Measurements from ENCODE around the gene SP140L. TPM values are rescaled to one million over a fixed set of nuclear protein-coding genes. Genes with fewer than 3 reads are reported as not detected.
"Not testable (repeated sequence)": the region's sequence is repeated elsewhere in the genome, so short reads cannot be mapped to it uniquely, and the experiment has no call there.

The SP140L gene
- polyA plus RNA-seq, 1 experiment: 13.4 TPM

DNA sequence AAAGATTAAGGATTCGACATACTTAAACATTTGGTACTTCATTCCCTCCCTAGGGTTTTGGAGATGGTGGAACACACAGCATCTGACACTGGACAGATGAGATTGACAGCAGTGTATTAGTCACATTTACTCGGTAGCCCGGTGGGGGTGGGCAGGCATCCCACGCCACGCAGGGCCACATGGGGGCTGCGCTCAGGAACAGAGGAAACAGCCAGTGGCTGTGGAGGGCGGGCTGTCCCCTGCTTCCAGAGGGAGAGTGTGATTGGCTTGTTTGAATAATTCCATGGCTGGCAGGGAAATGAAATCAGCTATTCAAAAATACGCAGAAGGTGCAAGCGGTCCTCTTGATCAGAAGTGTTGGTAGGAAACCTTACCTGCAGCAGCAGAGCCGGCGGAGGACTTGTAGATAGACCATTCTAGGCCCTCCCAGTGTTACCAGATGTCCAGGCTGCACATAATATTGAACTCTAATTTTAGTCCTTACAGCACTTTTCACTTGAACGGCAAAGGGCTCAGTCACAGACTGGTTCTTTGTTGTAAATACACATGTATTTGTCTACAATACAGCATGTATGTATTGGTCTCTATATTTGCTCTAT is 18.5 kb upstream of the SP140L start:
- Histone ChIP-seq H3K27ac (ENCODE audit: low read depth, low read length) (no peak overlapping the region), H3K27me3 (ENCODE audit: control insufficient read depth, insufficient read depth, low read length) (no peaks in the 10 kb centered on the region), H3K4me3 (ENCODE audit: low read depth, low read length) (no peak overlapping the region), H3K9me3 (ENCODE audit: control insufficient read depth, insufficient read depth, low read length) (peaks cover 15% of the 10 kb centered on the region; the same call in 1 of the 2 replicates)
- CTCF ChIA-PET: no interaction called here
- POLR2A ChIA-PET: no interaction called here
- TF ChIP-seq, protein P1, sequence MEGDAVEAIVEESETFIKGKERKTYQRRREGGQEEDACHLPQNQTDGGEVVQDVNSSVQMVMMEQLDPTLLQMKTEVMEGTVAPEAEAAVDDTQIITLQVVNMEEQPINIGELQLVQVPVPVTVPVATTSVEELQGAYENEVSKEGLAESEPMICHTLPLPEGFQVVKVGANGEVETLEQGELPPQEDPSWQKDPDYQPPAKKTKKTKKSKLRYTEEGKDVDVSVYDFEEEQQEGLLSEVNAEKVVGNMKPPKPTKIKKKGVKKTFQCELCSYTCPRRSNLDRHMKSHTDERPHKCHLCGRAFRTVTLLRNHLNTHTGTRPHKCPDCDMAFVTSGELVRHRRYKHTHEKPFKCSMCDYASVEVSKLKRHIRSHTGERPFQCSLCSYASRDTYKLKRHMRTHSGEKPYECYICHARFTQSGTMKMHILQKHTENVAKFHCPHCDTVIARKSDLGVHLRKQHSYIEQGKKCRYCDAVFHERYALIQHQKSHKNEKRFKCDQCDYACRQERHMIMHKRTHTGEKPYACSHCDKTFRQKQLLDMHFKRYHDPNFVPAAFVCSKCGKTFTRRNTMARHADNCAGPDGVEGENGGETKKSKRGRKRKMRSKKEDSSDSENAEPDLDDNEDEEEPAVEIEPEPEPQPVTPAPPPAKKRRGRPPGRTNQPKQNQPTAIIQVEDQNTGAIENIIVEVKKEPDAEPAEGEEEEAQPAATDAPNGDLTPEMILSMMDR (IDR thresholded peaks at IDR 0.05; ENCODE audit: low read depth, low read length): no peak
- DNase-seq (ENCODE audit: low read depth, low spot score): no peak

DNA sequence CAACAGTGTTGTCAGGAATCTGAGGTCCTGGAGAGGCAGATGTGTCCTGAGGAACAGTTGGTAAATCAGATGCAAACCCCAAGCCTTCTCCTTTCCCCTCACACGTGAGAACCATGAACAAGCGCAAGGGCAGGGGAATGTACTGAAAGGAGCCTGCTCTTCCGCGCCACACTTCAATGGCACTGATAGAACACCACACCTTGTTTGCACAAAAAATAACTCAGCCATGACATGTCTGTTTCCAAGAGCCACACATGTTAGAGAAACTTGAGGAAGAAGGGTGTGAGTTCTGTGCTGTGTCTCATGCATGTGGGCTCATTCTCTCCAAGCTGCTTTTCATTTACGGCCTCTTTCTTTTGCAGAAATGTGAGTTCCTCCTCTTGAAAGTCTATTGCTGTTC is 16.2 kb upstream of the SP140L start:
- H3K27ac ChIP-seq (ENCODE audit: low read depth, low read length); H3K27me3 ChIP-seq (ENCODE audit: control insufficient read depth, insufficient read depth, low read length); H3K9me3 ChIP-seq (ENCODE audit: control insufficient read depth, insufficient read depth, low read length); H3K4me3 ChIP-seq (ENCODE audit: low read depth, low read length); POLR2A ChIA-PET; DNase-seq (ENCODE audit: low read depth, low spot score); CTCF ChIA-PET: not testable (repeated sequence)

DNA sequence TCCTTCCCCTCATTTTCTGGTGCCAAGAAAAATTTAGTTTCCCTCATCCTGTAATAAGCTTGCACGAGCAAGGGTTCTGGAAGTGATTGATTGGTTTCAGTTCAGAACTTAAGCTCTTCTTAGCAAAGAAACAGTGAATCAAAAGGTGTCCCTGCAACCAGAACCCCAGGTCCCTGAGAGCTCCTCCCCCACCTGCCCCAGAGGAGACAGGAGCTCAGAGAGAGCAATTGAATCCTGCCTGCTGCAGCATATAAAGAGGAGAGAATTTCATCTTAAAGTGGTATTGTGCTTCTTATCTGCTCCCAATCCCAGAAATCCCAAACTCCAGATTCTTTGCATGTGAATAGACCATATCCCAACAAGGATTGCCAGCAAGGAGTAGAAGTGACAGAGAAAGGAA is 15.4 kb upstream of the SP140L start:
- H3K4me3 ChIP-seq (ENCODE audit: low read depth, low read length); POLR2A ChIA-PET; H3K9me3 ChIP-seq (ENCODE audit: control insufficient read depth, insufficient read depth, low read length); DNase-seq (ENCODE audit: low read depth, low spot score); H3K27me3 ChIP-seq (ENCODE audit: control insufficient read depth, insufficient read depth, low read length); CTCF ChIA-PET; H3K27ac ChIP-seq (ENCODE audit: low read depth, low read length): not testable (repeated sequence)

DNA sequence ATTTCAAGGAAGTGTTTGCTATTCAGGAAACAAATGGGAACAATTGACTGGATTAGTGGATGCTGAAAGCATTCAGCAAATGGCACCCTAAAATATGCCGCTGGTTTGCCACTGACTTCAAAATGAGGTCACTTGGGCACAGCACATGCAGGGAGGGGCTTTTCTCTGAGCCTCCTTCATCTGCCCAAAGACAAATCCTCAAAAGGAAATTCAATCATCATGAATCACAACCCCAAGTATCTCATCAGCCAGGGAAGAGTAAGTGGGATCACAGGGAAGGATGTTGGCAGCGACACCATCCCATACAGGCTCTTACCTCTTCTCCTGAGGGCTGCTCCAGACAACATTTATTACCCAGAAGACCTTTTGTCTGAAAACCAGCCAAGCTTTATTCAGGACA is 14.4 kb upstream of the SP140L start:
- H3K4me3 ChIP-seq (ENCODE audit: low read depth, low read length): no peak overlapping the region
- CTCF ChIA-PET: no interaction called here

DNA sequence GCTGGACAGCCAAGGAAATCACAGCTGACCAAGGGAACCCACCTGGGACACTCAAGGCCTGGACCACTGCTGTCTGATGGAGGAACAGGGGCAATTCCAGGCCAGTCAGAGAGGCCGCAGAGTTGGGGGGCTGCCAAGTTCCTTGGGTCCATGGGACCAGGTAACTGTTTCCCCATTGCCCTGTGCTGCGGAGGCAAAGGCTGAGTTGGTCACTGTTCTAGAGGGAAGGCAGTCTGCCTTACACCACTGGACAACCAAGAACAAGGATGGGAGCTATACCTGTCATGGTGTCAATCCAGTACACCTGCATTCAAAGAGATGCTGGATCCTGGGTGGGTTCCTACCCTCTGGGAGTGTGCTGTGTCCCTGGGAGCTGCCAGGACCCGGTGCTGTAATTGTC is 9.6 kb upstream of the SP140L start:
- no peak for DNase-seq (ENCODE audit: low read depth, low spot score)
- CTCF ChIA-PET: no interaction called here
- POLR2A ChIA-PET: no interaction called here
- H3K9me3 ChIP-seq (ENCODE audit: control insufficient read depth, insufficient read depth, low read length): peaks cover 3% of the 10 kb centered on the region
- TF ChIP-seq, protein P1 (IDR thresholded peaks at IDR 0.05; ENCODE audit: low read depth, low read length): no peak
- H3K27me3 ChIP-seq (ENCODE audit: control insufficient read depth, insufficient read depth, low read length): no peaks in the 10 kb centered on the region
- H3K4me3 ChIP-seq (ENCODE audit: low read depth, low read length): no peak overlapping the region
- no peak overlapping the region for H3K27ac ChIP-seq (ENCODE audit: low read depth, low read length)

More for the DNA sequence above, 14.4 kb upstream of the SP140L start:
- Histone ChIP-seq H3K27ac (ENCODE audit: low read depth, low read length) (no peak overlapping the region), H3K9me3 (ENCODE audit: control insufficient read depth, insufficient read depth, low read length) (no peaks in the 10 kb centered on the region; the same call in 1 of the 2 replicates), H3K27me3 (ENCODE audit: control insufficient read depth, insufficient read depth, low read length) (no peaks in the 10 kb centered on the region)
- no peak for DNase-seq (ENCODE audit: low read depth, low spot score)
- POLR2A ChIA-PET: no interaction called here
- TF ChIP-seq, protein P1 (IDR thresholded peaks at IDR 0.05; ENCODE audit: low read depth, low read length): no peak

DNA sequence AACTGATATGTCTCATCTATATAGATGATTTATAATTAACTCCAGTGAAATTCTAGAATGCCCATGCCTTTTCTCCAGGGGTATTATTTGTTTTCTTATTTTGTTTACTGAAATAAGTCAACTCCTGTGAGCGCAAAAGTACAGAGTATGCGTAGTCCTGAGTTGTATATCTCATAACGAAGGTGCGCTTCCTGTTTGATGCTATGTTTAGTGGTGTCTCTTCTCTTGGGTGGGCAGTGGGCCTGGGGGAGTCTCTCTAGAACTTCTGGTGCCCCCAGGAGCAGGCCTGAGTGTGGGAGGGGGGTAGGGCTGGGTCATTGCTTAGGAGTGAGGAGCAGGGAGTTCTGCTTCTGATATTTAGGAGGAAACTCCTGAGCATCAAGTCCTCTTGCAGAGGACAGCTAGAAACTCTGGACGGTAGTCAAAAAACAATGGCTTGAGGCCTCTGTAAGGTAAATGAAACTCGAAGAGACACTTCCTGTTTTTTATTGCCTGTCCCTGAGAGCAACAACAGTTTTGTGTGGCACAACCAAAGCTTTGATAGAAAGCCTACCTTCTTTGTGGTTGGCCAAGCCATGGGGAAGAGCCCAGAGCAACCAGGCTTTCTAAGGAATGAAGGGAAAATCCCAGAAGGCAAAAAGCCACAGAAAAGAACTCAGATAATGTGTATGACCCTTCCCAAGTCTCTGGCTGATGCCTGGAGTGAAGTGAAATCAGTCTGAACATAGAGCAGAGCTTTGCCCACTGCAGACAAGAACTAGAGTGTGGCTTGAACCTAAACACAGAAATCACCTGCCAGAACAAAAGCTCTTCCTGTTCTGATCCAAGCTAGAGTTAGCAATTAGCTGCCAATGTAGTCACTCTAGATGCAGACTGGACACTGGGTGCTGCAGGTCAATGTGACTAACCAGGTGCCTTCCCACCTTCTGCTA is 8.5 kb upstream of the SP140L start:
- no peaks in the 10 kb centered on the region for H3K27me3 ChIP-seq (ENCODE audit: control insufficient read depth, insufficient read depth, low read length)
- ChIA-PET CTCF (no interaction called here), POLR2A (no interaction called here)
- TF ChIP-seq, protein P1 (IDR thresholded peaks at IDR 0.05; ENCODE audit: low read depth, low read length): no peak
- H3K27ac ChIP-seq (ENCODE audit: low read depth, low read length): no peak overlapping the region
- no peak overlapping the region for H3K4me3 ChIP-seq (ENCODE audit: low read depth, low read length)
- no peak for DNase-seq (ENCODE audit: low read depth, low spot score)
- H3K9me3 ChIP-seq (ENCODE audit: control insufficient read depth, insufficient read depth, low read length): peaks cover 12% of the 10 kb centered on the region
